Left kidney (tissue), 2 donors: ENCODE results near the gene CUL9. TPM values are rescaled to one million over a fixed set of nuclear protein-coding genes. Genes with fewer than 3 reads are reported as not detected.

Source experiments
- DNase-seq: peaks from one replicate; pipeline ENCODE4 v3.0.0-alpha.2; 2013
- polyA plus RNA-seq: library from polyadenylated mRNA; unstranded; fragments of 120-200 nt; gene quantifications from one replicate; pipeline ENCODE4 v1.2.1, GENCODE V29; 2013; ENCODE audit not compliant: insufficient read length

CUL9 gene
- polyA plus RNA-seq, 1 donor = 44.3 TPM

DNA sequence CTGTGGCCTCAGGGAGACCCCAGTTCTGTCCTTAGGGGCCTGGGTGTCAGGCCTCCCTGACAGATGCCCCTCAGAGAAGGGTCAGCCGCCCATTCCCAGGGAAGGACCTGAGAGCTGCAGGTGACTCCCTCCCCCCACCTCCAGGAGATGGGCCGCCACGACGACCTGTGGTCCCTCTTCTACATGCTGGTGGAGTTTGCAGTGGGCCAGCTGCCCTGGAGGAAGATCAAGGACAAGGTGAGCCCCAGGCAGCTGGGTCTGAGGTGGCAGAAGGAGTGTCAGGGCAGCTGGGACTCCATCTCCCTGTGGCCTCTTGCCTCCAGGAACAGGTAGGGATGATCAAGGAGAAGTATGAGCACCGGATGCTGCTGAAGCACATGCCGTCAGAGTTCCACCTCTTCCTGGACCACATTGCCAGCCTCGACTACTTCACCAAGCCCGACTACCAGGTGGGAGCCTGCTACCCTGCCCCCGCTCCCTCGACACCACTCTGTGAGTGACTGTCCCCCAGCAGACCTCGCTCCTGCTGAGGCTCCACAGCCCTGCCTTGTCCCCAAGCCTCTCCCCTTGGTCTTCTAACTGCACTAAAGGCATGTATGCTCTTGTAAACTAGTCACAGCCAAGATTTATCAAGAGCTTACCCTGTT, 73.5 kb downstream of the CUL9 start:
- DNase-seq = no peak

DNA sequence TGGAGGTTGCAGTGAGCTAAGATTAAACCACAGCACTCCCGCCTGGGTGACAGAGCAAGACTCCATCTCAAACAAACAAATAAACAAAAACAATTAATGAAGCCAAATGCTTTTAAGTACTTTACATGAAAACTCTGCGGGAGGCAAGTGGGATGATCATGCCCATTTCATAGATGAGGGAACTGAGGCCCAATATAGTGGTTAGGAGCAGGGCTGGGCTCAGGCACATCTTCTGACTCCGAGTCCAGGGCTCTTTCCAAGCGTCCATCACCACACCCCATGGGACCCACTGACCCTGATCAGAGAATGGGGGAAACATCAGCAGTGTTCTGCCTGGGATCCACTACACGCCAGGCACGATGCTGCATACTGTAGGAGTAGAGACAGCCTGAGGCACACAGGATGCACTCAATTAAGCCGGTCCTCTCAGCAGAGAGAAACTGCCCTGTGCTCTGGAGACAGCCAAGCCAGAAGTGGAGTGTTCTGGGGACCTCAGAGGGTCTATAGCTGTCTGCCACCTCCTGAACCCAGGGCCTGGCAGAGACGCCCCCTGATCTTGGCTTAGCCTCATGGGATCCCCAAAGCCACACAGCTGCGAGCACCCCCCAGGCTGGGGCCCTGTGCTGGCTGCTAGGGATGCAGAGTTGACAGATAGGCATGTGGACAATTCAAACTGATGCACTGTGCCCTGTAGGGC, 74.8 kb downstream of the CUL9 start:
- no peak for DNase-seq

DNA sequence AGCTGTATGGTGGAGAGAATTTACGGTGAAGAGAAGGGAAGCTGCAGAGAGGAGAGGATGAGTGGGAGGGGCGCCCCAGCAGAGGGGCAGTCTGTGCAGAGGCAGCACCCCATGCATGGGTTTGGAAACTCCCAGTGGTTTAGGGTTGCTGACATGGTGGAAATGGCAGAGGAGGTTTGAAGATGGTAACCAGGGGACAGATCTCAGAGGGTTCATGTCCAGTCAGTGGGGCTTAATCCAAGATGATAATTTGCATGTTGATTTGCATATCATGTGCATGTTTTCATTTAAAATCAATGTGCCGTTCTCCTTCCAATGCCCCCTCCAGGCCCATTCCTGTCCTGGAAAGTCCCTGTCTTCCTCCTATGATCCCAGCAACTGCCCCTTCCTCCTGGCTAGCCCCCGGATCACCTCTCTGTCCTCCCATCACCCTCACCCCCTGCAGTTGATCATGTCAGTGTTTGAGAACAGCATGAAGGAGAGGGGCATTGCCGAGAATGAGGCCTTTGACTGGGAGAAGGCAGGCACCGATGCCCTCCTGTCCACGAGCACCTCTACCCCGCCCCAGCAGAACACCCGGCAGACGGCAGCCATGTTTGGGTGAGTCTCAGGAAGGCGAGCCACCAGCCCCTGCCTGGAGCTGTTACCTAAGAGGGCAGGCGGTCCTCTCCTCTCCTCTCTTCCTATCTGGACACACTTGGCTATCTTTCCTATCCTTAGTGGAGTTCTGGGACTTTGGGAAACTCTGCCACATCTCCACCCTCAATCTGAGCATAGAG, 75.6 kb downstream of the CUL9 start:
- DNase-seq = no peak

DNA sequence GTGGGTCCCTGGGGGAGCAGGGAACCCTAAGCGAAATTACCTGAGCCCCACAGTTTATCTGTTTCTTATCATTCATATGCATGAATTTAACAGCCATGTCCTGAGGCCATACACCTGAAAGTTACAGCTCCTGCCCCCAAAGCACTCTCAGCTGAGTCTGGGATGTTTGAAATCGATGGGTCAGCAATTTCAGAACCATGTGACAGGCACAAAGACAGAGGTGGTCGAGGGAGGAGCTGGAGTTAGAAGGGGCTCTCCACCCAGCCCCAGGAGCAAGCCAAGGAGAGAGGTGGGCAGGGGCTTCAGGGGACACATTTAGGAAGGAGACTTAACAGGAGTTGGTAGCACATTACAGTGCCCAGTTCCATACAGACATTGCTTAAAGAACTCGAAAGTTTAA, 76.2 kb downstream of the CUL9 start:
- DNase-seq = no peak

DNA sequence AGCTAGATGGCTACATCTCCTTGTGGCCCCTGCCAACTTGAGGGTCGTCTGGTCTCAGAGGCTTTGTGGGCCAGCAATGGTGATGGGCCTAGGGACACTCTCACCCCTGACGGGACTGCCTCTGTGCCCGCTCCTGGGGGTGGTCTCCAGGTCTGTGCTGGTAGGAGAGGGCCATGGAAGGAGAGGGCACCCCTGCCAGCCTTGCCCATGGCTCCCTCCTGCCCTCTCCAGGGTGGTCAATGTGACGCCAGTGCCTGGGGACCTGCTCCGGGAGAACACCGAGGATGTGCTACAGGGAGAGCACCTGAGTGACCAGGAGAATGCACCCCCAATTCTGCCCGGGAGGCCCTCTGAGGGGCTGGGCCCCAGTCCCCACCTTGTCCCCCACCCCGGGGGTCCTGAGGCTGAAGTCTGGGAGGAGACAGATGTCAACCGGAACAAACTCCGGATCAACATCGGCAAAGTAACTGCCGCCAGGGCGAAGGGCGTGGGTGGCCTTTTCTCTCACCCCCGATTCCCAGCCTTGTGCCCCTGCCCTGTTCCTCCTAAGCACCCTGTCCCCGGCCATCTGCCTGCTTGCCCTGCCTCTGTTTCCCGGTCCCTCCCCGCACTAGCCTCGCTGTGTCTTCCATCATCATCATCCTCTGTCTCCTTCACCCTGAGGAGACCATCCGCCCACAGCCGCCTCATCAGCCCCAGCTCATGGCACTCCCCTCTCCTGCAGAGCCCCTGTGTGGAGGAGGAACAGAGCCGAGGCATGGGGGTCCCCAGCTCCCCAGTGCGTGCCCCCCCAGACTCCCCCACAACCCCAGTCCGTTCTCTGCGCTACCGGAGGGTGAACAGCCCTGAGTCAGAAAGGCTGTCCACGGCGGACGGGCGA, 77.1 kb downstream of the CUL9 start:
- no peak for DNase-seq

DNA sequence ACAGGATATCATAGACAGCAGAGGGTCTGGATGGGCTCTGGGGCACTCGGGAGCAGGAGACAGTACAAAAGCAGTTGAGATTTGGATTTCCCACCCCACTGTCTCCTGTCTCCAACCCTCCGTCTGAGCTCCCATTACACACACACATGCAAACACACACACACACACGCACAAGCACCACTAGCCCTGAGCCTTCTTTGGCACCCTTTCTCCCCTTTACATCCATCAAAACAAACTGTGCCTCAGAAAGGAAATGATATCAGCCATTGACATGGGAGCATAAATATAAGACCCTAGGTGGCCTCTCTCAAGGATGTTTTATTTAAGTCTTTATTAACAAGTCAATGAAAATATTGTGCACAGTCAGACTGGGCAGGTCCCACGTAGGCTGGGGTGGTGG, 78.8 kb downstream of the CUL9 start:
- DNase-seq = no peak

DNA sequence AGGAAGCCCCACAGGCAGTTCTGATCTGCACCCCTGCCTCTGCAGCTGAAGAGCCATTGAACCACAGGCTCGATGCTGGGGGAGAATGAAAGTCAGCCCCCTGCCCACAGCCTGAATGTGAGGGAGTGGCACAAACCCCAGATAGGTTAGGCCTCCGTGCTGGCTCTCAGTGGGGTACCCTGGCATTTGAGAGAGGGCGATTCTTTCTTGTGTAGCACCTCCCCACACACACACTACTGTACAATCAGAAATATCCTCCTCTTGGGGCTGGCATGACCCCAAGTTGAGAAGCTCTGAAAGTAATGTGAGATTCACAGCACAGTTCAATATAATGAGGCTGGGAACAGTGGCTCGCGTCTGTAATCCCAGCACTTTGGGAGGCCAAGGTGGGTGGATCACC, 79.2 kb downstream of the CUL9 start:
- no peak for DNase-seq

DNA sequence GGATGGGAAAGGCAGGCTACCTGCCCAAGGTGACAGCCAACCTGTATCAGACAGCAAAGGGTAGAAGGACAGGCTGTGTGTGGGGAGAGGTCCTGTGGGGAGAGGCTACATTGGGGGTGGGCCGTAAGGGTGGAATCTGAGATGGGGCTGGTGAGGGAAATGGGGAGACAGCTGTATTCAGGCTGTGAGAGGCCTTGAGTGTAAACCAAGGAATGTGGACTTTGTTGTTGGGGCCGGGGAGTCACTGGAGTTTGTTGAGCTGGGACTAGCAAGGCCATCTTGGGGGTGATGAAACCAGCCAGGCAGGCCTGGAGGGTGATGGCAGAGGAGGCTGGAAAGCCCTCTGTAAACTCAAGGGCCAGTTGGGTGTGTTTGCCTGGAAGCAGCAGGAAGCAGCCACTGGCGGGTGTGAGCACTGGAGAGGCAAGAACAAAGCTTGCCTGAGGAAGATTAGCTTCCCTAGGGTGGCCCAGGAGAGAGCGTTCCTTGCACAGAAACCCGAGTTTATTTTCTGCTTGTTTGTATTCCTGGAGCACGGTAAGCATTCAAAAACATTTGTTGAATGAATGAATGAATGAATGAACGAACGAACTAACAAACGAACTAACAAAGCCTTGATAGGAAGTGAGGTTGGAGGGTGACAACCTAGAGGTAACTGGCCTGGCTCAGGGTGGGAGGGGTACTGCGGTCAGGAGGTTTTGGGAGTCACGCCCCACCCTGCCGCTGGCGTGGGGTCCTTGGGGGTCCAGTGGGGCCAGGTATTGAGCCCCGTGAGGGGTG, 80.2 kb downstream of the CUL9 start:
- DNase-seq = no peak

DNA sequence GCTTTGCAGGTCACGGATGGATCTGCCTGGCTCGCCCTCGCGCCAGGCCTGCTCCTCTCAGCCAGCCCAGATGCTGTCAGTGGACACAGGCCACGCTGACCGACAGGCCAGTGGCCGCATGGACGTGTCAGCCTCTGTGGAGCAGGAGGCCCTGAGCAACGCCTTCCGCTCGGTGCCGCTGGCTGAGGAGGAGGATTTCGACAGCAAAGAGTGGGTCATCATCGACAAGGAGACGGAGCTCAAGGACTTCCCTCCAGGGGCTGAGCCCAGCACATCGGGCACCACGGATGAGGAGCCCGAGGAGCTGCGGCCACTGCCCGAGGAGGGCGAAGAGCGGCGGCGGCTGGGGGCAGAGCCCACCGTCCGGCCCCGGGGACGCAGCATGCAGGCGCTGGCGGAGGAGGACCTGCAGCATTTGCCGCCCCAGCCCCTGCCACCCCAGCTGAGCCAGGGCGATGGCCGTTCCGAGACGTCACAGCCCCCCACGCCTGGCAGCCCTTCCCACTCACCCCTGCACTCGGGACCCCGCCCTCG, 80.9 kb downstream of the CUL9 start:
- no peak for DNase-seq

DNA sequence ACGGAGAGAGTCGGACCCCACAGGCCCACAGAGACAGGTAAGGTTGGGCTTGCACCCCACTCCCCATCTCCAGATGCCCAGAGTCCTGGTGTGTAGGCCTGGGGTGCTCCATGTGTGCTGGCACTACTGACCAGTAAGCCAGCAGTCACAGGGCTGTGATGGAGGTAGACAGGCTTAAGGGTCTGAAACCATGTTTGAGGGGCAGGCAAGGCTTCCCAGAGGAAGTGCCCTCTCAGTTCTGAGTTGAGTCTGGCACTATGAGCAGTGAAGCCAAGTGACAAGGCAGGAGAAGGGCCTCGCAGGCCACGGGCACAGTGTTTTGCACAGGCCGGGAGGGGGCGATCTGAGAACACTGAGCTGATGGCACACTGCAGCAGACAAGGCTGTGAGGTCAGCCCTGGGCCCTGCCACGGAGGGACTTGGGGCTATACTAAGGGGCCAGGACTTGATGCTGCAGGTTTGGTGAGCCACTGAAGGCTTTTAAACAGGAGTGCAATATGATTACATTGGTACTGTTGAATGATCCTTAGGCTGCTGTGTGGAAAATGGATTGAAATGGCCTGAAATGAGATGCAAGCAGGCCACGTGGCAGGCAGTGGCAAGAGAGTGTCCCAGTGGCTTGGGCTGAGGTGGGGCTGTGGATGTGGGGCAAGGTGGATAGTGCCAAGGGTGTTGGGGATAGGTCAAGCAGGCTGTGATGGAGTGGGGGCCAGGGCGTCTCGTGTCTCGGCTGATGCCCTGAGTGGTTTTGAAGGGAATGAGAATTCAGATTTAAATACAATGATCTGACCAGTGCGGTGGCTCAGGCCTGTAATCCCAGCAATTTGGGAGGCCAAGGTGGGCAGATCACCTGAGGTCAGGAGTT, 81.5 kb downstream of the CUL9 start:
- peak; percentile 60 for DNase-seq

DNA sequence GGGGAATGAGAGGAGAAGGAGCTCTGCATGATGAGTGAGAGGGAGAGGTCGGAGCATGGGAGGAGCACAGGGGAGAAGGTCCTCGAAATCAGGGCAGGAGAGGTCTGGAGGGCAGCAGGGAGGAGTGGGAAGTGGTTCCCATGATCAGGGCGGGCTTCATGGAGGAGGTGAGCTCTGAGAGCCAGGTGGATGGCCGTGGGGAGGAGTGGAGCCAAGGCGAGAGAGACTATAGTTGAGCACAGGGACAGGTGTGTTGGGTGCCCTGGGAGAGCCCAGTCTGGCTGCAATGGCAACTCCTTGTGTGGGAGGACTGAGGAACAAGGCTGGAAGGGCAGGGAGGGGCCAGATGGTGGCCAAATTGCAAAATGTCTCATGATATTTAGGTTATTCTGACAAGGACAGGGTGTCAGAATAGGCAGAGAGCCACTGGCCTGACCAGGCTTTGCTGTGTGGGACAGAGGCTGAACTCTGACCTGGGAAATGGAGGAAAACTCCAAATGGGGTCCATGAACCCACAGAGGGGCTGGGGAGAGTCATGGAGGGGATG, 82.7 kb downstream of the CUL9 start:
- no peak for DNase-seq

DNA sequence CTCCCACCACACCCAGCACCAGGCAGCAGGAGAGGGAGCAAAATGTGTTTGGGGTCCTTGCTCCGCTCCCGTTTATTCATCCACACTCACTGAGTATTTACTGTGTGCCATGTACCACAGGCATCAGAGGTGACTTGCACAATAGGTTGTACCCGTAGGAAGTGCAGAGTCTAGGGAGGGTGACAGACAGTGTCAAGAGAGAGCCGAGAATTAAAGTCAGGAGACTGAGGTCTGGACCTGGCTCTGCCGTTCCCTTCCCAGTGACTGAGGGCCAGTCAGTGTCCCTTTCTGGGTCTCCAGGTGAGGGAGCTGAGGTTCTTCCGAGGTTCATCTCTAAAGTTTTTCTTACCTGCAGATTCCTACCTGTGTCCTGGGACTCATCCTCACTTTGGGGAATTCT, 83.6 kb downstream of the CUL9 start:
- no peak for DNase-seq

DNA sequence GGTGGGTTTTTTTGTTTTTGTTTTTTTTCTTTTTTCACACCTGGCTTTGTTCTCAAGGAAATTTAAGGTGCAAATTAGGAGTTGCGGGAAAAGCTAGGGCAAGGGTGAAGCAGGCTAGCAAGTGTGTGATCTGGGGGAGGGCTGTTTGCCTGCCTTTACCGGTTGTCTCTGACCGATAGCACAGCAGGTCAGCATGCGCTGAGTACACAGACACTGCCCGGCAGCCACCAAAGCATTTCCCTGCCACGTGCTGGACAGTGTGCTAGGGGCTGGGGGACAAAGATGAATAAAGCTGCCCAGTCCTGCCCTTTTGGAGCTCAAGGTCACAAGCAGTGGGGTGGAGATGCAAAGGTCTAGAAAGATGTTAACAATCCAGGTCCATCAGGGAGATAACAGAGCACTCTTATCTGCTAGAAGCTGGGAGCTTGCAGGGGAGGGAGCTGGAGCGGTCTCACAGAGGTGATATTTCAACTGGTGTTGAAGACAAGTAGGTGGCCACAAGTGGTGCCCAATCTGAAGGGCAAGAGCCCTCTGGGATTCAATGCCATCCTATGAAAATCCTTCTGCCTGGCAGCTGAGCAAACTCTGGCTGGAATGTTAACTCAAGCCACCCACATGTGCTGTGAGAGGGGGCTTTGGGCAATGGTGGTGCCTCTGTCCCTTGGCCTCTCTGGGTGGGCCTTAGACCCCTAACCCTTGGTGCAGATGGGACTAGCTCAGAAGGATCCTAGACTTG, 85.8 kb downstream of the CUL9 start:
- no peak for DNase-seq

DNA sequence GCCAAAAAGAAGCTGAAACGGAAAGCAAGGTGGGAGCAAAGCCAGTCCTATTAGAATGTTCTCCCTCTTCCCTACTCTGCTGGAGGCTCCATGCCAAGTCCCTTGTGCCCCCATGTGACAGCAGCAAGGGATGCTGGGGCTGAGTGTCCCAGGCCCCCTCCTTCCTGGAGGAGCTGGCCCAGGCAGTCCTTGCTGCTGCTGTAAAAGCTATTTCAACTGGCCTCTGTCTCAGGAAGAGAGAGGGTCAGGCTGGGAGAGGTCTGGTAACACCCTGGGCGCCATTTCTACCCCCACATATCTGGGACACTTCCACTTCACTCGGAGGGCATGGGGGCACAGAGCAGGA, 86.3 kb downstream of the CUL9 start:
- no peak for DNase-seq

DNA sequence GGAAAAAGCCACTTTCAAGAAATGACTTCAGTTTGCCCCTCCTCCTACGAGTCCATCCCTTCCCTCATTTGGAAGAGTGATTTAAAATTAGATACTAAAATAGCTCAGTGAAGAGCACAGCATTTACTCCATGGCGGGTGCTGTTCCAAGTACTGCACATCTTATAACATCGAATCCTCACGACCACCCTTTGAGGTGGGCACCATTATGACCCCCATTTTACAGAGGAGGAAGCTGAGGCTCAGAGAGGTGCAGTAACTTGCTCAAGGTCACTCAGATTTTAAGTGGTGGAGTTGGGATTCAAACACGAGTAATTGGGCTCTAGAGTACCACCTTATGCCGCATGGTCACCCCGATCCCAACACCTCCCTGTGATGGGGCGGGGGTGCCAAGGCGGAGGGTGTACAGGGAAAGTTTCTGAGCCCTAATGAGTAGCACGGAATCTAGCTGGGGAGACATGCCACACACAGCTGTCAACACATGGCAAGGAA, 86.8 kb downstream of the CUL9 start:
- no peak for DNase-seq

DNA sequence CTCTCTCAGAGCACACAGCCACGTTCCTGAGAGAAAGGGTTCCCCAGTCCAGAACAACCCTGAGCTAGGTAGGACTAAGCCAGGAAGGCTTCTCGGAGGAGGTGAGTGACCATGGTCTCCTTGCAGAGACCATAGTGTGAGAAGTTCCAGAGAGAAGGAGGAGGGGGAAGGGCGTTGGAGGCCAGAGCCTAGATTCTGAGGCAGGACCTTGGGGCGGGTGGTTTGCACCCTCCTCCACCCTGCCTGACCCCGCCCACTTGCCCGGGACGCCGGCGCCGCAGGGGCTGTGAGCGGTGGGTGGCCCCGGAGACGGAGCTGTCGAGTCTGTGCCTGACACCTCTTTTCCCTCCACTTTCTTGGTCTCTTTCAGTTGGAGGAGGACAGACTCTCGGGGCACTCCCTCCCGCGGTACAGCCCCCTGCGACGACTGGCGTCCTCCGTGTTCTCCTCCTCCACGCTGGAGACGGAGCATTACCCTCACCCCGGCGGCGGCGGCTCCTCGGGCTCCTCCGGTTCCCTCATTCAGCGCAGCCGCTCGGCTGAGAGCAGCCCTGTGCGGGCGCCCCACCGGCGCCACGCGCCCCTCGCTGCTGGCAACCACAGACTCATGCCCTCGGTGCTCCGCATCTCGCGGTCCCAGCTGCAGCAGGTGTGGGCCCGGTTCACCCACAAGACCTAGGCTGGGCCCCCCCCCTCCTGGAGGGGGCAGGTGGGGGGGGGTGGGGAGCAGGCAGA, 87.4 kb downstream of the CUL9 start:
- DNase-seq = no peak

DNA sequence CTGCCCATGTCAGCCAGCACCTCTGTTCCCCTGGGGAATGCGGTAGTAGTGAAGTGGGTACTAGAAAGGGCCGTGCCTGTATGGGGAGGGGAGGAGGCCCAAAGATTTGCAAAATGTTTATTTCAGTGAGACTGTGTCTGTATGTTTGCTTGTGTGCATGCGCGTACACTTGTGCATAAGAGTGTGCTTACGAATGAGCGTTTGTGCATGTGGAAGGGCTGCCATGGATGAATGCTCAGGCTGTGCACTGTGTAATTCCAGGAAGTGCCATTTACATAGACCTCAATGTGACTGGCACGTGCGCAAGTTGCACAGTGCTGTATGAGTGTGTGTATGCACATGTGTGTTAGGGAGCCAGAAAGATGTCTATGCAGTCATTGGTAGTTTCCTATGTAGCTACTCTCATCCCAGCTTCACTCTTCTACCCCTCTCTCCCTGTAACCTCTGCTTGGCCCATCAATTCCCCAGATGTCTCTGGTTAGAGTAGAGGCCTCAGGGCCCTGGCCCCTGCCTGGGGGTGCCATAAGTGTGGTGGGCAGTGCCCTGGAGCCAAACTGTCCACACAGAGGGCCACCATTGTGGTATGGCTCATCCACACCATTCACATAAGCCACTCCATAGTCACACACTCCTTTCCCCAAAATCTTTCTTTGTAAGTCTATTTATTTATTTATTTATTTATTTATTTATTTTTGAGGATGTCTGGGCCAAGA, 89.3 kb downstream of the CUL9 start:
- DNase-seq = no peak

DNA sequence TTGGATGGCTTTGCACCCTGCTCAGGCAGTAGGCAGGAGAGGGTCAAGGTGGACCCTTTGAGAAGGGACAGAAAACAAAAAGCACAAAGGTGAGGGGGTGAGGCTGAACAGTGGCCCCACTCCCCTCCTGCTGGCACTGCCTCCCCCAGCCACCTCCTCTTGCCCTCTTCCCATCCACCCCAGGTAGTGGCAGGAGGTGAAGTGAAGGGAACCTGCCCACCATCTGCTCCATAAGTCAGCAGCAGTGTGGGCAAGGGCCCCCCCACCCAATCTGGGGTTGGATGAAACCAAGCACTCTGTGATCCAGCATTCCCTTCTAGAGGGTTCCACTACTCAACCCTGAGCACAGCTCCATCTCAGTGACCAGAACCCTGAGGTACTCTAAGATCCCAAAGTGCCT, 89.9 kb downstream of the CUL9 start:
- DNase-seq = no peak
